Thymus (tissue), 11 donors: Measurements from ENCODE around the gene CROCC2. TPM values are rescaled to one million over a fixed set of nuclear protein-coding genes. Genes with fewer than 3 reads are reported as not detected.

ENCODE experiments used
- DNase-seq, 9 donors: peaks; one replicate each; pipeline ENCODE4 v3.0.0-alpha.2; 2013; ENCODE audit warnings: low spot score in 9 of 9, low read depth in 6 of 9, missing footprints in 1 of 9
- H3K27ac ChIP-seq, 2 donors: one replicate each; pipeline ENCODE4 v1.5.1; 2013; ENCODE audit warnings: control low read depth in 1 of 2, low read depth in 1 of 2, low read length in 1 of 2, mild to moderate bottlenecking in 1 of 2, moderate library complexity in 1 of 2
- H3K27me3 ChIP-seq, 2 donors: one replicate each; pipeline ENCODE4 v1.5.1; 2013; ENCODE audit warnings: low read length in 1 of 2; ENCODE audit not compliant: control insufficient read depth in 2 of 2, insufficient read depth in 1 of 2
- H3K36me3 ChIP-seq, 2 donors: one replicate each; pipeline ENCODE4 v1.5.1; 2013; ENCODE audit warnings: low read length in 1 of 2, mild to moderate bottlenecking in 1 of 2, moderate library complexity in 1 of 2; ENCODE audit not compliant: control insufficient read depth in 2 of 2, insufficient read depth in 2 of 2
- H3K4me1 ChIP-seq, 2 donors: one replicate each; pipeline ENCODE4 v1.5.1; 2013; ENCODE audit warnings: low read length in 2 of 2; ENCODE audit not compliant: control insufficient read depth in 2 of 2, insufficient read depth in 2 of 2
- H3K4me3 ChIP-seq, 2 donors: one replicate each; pipeline ENCODE4 v1.5.1; 2013; ENCODE audit warnings: low read length in 2 of 2, control low read depth in 1 of 2, mild to moderate bottlenecking in 1 of 2
- H3K9me3 ChIP-seq, 2 donors: one replicate each; pipeline ENCODE4 v1.5.1; 2013; ENCODE audit warnings: low read length in 1 of 2, mild to moderate bottlenecking in 1 of 2; ENCODE audit not compliant: control insufficient read depth in 2 of 2, insufficient read depth in 1 of 2
- WGBS: extraction: QIAGEN DNeasy Blood & Tissue Kit; methylation state at CpG from one replicate; pipeline ENCODE4 v1.1.7; 2013; 5-methylcytosine and 5-hydroxymethylcytosine counted together
- polyA plus RNA-seq: library from polyadenylated mRNA; stranded (reverse); fragments of 200-250 nt; gene quantifications from one replicate; pipeline ENCODE4 v1.2.3, GENCODE V29; 2013
- total RNA-seq: library from RNA; stranded (reverse); fragments of 120-200 nt; gene quantifications from one replicate; pipeline ENCODE4 v1.2.4, GENCODE V29; 2013
- donor health status: healthy.

CROCC2 gene
- total and polyA plus RNA-seq, 2 donors, result 0.02 TPM; not detected in 1

GRCh38 chr2:240981280-240981679 lies 75.1 kb downstream of the CROCC2 start:
- peak overlapping the region in 1 of 2 donors; percentile 31 for H3K27ac ChIP-seq
- 30% methylated on average over 4 of the region's 4 CpGs for WGBS
- DNase-seq, result no peak
- H3K9me3 ChIP-seq, result peaks cover 0 to 1% of the 10 kb centered on the region in 2 donors
- no peaks in the 10 kb centered on the region for H3K36me3 ChIP-seq
- no peak overlapping the region for H3K4me3 ChIP-seq
- peaks cover 12 to 27% of the 10 kb centered on the region in 2 donors for H3K27me3 ChIP-seq
- peaks cover 3 to 9% of the 10 kb centered on the region in 2 donors for H3K4me1 ChIP-seq

DNA sequence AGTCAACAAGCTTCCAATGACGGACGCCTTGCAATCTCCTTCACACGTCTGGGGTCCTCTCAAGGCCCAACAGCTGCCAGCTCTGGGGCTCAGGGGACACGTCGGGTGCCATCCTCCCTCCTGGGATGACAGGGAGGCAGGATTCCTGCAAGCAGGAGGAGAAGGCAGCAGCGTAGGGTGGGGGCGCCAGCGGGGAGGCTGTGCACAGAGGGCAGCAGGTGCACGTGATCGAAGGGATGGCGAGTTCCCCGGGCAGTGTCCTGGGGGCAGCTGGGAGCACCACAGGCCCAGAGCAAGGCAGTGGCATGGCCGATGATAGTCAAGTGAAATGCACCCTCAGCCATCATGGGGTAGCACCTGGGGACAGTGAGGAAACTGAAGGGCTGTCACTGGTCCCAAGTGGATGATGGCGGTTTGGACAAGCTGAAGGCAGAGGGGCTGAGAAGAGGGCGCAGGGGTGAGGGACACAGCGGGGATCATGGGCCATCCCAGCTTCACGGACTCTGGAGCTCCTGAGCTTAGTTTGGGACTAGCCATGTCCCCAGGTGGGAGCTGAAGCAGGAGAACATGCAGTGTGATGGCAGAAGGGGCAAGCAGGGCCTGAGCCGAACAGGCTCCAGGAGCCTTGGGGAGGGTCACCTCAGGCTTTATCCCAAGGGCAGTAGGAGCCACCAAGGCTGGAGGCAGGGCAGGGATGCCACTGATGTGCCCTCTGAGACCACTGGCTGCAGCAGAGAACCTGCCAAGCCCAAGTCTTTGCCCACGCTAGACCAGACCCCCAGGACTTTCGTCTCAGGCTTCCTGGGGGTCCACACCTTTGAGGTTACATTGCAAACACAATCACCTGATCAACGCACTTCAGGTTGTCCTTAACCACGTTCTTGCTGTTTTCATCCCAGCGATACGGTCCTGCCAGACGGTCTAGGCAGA lies 76.0 kb downstream of the CROCC2 start:
- Histone ChIP-seq H3K9me3 (peaks cover 0 to 1% of the 10 kb centered on the region in 2 donors), H3K4me3 (no peak overlapping the region), H3K27ac (no peak overlapping the region), H3K27me3 (peaks cover 12 to 29% of the 10 kb centered on the region in 2 donors), H3K4me1 (peaks cover 3 to 15% of the 10 kb centered on the region in 2 donors), H3K36me3 (no peaks in the 10 kb centered on the region)
- WGBS, result 94% methylated on average over 25 of the region's 25 CpGs
- DNase-seq, result no peak

DNA sequence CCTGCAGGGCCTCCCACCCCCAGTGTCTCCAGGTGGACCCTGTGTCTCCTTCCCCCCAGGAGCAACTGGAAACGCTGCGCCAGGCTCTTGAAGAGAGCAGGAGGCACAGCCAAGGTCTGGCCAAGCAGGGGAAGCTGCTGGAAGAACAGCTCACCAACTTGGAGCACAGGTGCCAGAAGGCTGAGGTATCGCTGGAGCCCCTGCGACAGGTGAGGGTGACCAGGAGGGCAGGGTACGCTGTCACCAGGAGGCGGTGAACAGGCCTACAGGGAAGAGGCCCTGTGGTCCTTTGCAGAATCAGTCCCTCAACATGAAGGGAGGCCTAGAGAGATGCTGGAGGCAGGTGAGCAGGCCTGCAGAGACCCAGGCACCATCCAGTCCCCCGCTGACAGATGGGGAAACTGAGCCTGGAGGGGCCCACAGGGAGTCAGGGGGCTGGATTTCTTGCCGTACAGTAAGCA lies 76.7 kb downstream of the CROCC2 start:
- H3K4me1 ChIP-seq, result peaks cover 3 to 15% of the 10 kb centered on the region in 2 donors
- WGBS, result 90% methylated on average over 8 of the region's 8 CpGs
- no peak for DNase-seq
- no peak overlapping the region for H3K4me3 ChIP-seq
- peaks cover 12 to 29% of the 10 kb centered on the region in 2 donors for H3K27me3 ChIP-seq
- peaks cover 1 to 5% of the 10 kb centered on the region in 2 donors for H3K9me3 ChIP-seq
- no peaks in the 10 kb centered on the region for H3K36me3 ChIP-seq
- no peak overlapping the region for H3K27ac ChIP-seq

DNA sequence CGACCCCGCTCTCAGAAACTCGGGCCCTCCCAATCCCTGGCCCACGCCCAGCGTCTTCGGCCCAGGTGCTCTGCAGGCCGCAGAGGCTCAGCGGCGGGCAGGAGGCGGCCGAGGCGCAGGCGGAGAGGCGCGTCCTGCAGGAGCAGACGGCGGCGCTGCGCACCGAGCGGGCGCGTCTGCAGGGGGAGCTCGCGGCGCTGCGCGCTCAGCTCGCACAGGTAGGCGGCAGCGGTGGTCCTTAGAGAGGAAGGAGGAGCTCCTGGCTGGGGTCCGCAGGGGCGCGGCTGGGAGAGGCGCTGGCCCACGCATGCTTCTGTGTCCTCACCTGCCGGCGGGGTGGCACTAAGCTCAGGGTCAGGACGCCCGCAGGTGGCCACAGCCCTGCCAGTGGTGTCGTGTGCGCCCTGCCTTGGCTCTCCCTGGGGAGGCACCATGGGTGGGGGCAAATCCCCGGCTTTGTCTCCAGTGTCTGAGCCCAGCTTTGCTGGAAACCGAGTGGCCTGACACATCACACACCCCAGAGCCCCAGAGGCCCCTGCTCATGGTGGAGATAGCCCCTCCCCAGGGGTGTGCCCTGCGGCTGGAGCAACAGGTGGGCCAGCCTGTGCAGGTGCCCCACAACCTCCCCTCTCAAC lies 77.3 kb downstream of the CROCC2 start:
- WGBS, result 9% methylated on average over 45 of the region's 45 CpGs
- H3K4me3 ChIP-seq, result no peak overlapping the region
- H3K36me3 ChIP-seq, result no peaks in the 10 kb centered on the region
- DNase-seq, result peak; percentile 13 to 82 (median 53)
- peaks cover 12 to 29% of the 10 kb centered on the region in 2 donors for H3K27me3 ChIP-seq
- no peak overlapping the region for H3K27ac ChIP-seq
- H3K9me3 ChIP-seq, result peaks cover 1 to 12% of the 10 kb centered on the region in 2 donors
- H3K4me1 ChIP-seq, result peaks cover 3 to 15% of the 10 kb centered on the region in 2 donors

DNA sequence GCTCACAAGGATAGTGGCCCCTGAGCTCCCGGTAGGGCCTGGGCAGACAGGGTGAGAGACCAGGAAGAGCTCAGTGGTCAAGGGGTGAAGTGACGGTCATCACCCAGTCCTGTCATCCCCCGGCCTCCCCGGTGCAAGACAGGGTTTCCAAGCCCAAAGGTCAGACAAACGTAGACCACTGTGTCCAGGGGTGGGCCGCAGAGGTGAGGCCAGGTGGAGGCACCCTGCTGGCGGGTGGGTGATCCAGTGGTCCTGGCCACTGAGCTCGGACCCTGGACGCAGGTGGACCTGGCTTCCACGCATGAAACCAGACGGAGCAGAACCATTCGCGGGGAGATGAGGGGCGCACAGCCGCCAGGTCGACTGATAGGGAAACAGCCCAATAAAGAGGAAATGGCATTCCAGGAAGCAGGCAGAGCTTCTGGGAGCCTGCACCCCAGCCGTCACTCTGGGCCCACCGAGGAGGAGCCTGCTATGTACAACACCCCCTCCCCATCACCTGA lies 77.9 kb downstream of the CROCC2 start:
- DNase-seq, result no peak

GRCh38 chr2:240985881-240986786 lies 80.0 kb downstream of the CROCC2 start:
- no peak for DNase-seq
- peaks cover 1 to 21% of the 10 kb centered on the region in 2 donors for H3K9me3 ChIP-seq
- H3K4me1 ChIP-seq, result peaks cover 3 to 15% of the 10 kb centered on the region in 2 donors
- H3K36me3 ChIP-seq, result no peaks in the 10 kb centered on the region
- WGBS, result 96% methylated on average over 20 of the region's 20 CpGs
- no peak overlapping the region for H3K4me3 ChIP-seq
- H3K27ac ChIP-seq, result no peak overlapping the region
- H3K27me3 ChIP-seq, result peaks cover 12 to 31% of the 10 kb centered on the region in 2 donors

More for the DNA sequence above, 77.9 kb downstream of the CROCC2 start:
- Histone ChIP-seq H3K4me3 (no peak overlapping the region), H3K27me3 (peaks cover 12 to 31% of the 10 kb centered on the region in 2 donors), H3K4me1 (peaks cover 3 to 15% of the 10 kb centered on the region in 2 donors), H3K9me3 (peaks cover 1 to 17% of the 10 kb centered on the region in 2 donors), H3K36me3 (no peaks in the 10 kb centered on the region), H3K27ac (no peak overlapping the region)
- 71% methylated on average over 18 of the region's 18 CpGs for WGBS

- peaks cover 3 to 15% of the 10 kb centered on the region in 2 donors for H3K4me1 ChIP-seq
Observed at GRCh38 chr2:240986787-240987411, 80.8 kb downstream of the CROCC2 start.

GRCh38 chr2:240987588-240987987 lies 81.5 kb downstream of the CROCC2 start:
- WGBS, result 98% methylated on average over 6 of the region's 6 CpGs
- H3K27ac ChIP-seq, result no peak overlapping the region

More at GRCh38 chr2:240986787-240987411, 80.8 kb downstream of the CROCC2 start:
- Histone ChIP-seq H3K27ac (no peak overlapping the region), H3K9me3 (peaks cover 1 to 21% of the 10 kb centered on the region in 2 donors), H3K36me3 (no peaks in the 10 kb centered on the region), H3K4me3 (no peak overlapping the region), H3K27me3 (peaks cover 9 to 33% of the 10 kb centered on the region in 2 donors)
- DNase-seq, result no peak
- 76% methylated on average over 11 of the region's 11 CpGs for WGBS

More at GRCh38 chr2:240987588-240987987, 81.5 kb downstream of the CROCC2 start:
- Histone ChIP-seq H3K9me3 (peaks cover 0 to 21% of the 10 kb centered on the region in 2 donors), H3K4me1 (peaks cover 3 to 15% of the 10 kb centered on the region in 2 donors), H3K27me3 (peaks cover 7 to 28% of the 10 kb centered on the region in 2 donors), H3K36me3 (no peaks in the 10 kb centered on the region), H3K4me3 (no peak overlapping the region)
- DNase-seq, result no peak
